Fibroblast of lung (primary cell): ENCODE measurements around the gene HOXC12. TPM values are rescaled to one million over a fixed set of nuclear protein-coding genes. Genes with fewer than 3 reads are reported as not detected.

Source experiments
- DNase-seq, 2 donors: peaks; one replicate each; pipeline versions ENCODE4 v3.0.0 to v3.0.0-alpha.2; 2010; ENCODE audit warnings: low read depth in 2 of 2
- H2AFZ ChIP-seq: 2 replicates; pipeline ENCODE4 v1.5.1; 2012; ENCODE audit warnings: low read length, control low read depth, inconsistent platforms
- H3K27ac ChIP-seq: 2 replicates; pipeline ENCODE4 v1.5.1; 2011; ENCODE audit warnings: low read length, control low read depth; ENCODE audit not compliant: insufficient read depth
- H3K27me3 ChIP-seq: 2 replicates; pipeline ENCODE4 v1.5.1; 2011; ENCODE audit warnings: mild to moderate bottlenecking, low read length; ENCODE audit not compliant: control insufficient read depth, insufficient read depth
- H3K36me3 ChIP-seq: 2 replicates; pipeline ENCODE4 v1.5.1; 2011; ENCODE audit warnings: low read length; ENCODE audit not compliant: control insufficient read depth, insufficient read depth
- H3K4me1 ChIP-seq: 2 replicates; pipeline ENCODE4 v1.5.1; 2011; ENCODE audit warnings: low read length; ENCODE audit not compliant: control insufficient read depth, insufficient read depth; ENCODE audit errors: extremely low read depth
- H3K4me2 ChIP-seq: 2 replicates; pipeline ENCODE4 v1.5.1; 2011; ENCODE audit warnings: low read length, control low read depth; ENCODE audit not compliant: insufficient read depth; ENCODE audit errors: extremely low read depth
- H3K4me3 ChIP-seq, 4 experiments: fragments of 200-600 bp in 1 of 4; sonication (generic) in 1 of 4; replicated peaks in 1 of 4; 2 replicates each; pipeline ENCODE4 v1.5.1; 2011 to 2016; ENCODE audit warnings: low read length in 4 of 4, low read depth in 3 of 4, mild to moderate bottlenecking in 3 of 4, control low read depth in 2 of 4, inconsistent platforms in 1 of 4, mixed read lengths in 1 of 4; ENCODE audit not compliant: insufficient read depth in 1 of 4; ENCODE audit errors: control extremely low read depth in 1 of 4
- H3K79me2 ChIP-seq: 2 replicates; pipeline ENCODE4 v1.5.1; 2012; ENCODE audit warnings: mild to moderate bottlenecking, low read length, inconsistent platforms; ENCODE audit not compliant: control insufficient read depth, insufficient read depth
- H3K9ac ChIP-seq: 2 replicates; pipeline ENCODE4 v1.5.1; 2011; ENCODE audit warnings: mild to moderate bottlenecking, low read length, control low read depth; ENCODE audit not compliant: insufficient read depth
- H3K9me3 ChIP-seq: 2 replicates; pipeline ENCODE4 v1.5.1; 2012; ENCODE audit warnings: low read depth, low read length; ENCODE audit not compliant: control insufficient read depth, insufficient read depth
- H4K20me1 ChIP-seq: 2 replicates; pipeline ENCODE4 v1.5.1; 2011; ENCODE audit warnings: low read length; ENCODE audit not compliant: control insufficient read depth, insufficient read depth; ENCODE audit errors: extremely low read depth
- CTCF ChIP-seq, 2 donors: IDR thresholded peaks in 1 of 2; conservative IDR thresholded peaks in 1 of 2; 1 replicate in 1 of 2; 2 replicates in 1 of 2; pipeline ENCODE4 v1.5.1; 2011 to 2012; ENCODE audit warnings: low read length in 2 of 2, control low read depth in 1 of 2, inconsistent platforms in 1 of 2, low read depth in 1 of 2, mild to moderate bottlenecking in 1 of 2
- EZH2 ChIP-seq: IDR thresholded peaks from 2 replicates; pipeline ENCODE4 v1.5.1; 2012; ENCODE audit warnings: low read length, control low read depth, mild to moderate bottlenecking; ENCODE audit errors: missing control alignments
- polyA plus RNA-seq, 2 donors: library from polyadenylated mRNA; depleted of rRNA in 1 of 2; stranded (reverse) in 1 of 2; unstranded in 1 of 2; fragments of >200 nt; gene quantifications; 2 replicates each; pipeline ENCODE4 v1.2.1, GENCODE V29; 2011 to 2012; ENCODE audit warnings: missing spikeins in 1 of 2
- total RNA-seq: library from RNA; depleted of rRNA; stranded (reverse); fragments of >200 nt; gene quantifications from 2 replicates; pipeline ENCODE4 v1.2.1, GENCODE V29; 2014

The HOXC12 gene
- total and polyA plus RNA-seq, 2 donors (not counting 1 experiment from before 2014, with no cell fraction given): not detected

GRCh38 chr12:54007538-54008259 lies 53.0 kb downstream of the HOXC12 start:
- Histone ChIP-seq H3K4me3 (no peak overlapping the region), H3K79me2 (no peaks in the 10 kb centered on the region), H3K4me2 (no peak overlapping the region), H2AFZ (no peak overlapping the region), H3K4me1 (no peaks in the 10 kb centered on the region), H3K27me3 (peaks cover 71% of the 10 kb centered on the region), H3K9me3 (no peaks in the 10 kb centered on the region), H3K9ac (no peak overlapping the region), H4K20me1 (no peaks in the 10 kb centered on the region), H3K36me3 (no peaks in the 10 kb centered on the region), H3K27ac (no peak overlapping the region)
- DNase-seq: no peak
- TF ChIP-seq CTCF (conservative IDR thresholded peaks at IDR 0.05 in 1 of 2, IDR thresholded peaks at IDR 0.05 in 1 of 2; ENCODE audit: low read depth in 1 of 2, low read length in 2 of 2) (no peak), EZH2 (no peak)

GRCh38 chr12:54008260-54008552 lies 53.5 kb downstream of the HOXC12 start:
- Histone ChIP-seq H3K27ac (no peak overlapping the region), H3K4me2 (no peak overlapping the region), H3K36me3 (no peaks in the 10 kb centered on the region), H3K9ac (no peak overlapping the region), H3K4me3 (no peak overlapping the region), H4K20me1 (no peaks in the 10 kb centered on the region), H3K79me2 (no peaks in the 10 kb centered on the region), H3K4me1 (no peaks in the 10 kb centered on the region), H3K9me3 (no peaks in the 10 kb centered on the region), H3K27me3 (peaks cover 72% of the 10 kb centered on the region), H2AFZ (no peak overlapping the region)
- no peak for TF ChIP-seq CTCF (conservative IDR thresholded peaks at IDR 0.05 in 1 of 2, IDR thresholded peaks at IDR 0.05 in 1 of 2; ENCODE audit: low read depth in 1 of 2, low read length in 2 of 2)
- TF ChIP-seq EZH2: peak; percentile 76
- DNase-seq: no peak

Other genes starting within 250 kb of the HOXC12 start
- gene CALCOCO1, start 227.5 kb upstream of the HOXC12 start, total RNA-seq: 116 and 118 TPM in 2 replicates
- gene CALCOCO1, start 227.5 kb upstream of the HOXC12 start, polyA plus RNA-seq: 74.6 and 125 TPM in 2 replicates
- not detected in 2 replicates for gene CISTR, start 202.9 kb upstream of the HOXC12 start, total RNA-seq
- not detected in 2 replicates for gene CISTR, start 202.9 kb upstream of the HOXC12 start, polyA plus RNA-seq
- gene HOXC13, start 16.1 kb upstream of the HOXC12 start, total RNA-seq: not detected in 2 replicates
- gene HOXC13, start 16.1 kb upstream of the HOXC12 start, polyA plus RNA-seq: not detected in 2 replicates
- gene HOXC11, start 18.2 kb downstream of the HOXC12 start, total RNA-seq: not detected in 2 replicates
- gene HOXC11, start 18.2 kb downstream of the HOXC12 start, polyA plus RNA-seq: not detected in 2 replicates
- gene HOTAIR, start 20.1 kb downstream of the HOXC12 start, total RNA-seq: not detected in 2 replicates
- gene HOTAIR, start 20.1 kb downstream of the HOXC12 start, polyA plus RNA-seq: not detected in 2 replicates
- gene HOXC10, start 30.2 kb downstream of the HOXC12 start, total RNA-seq: not detected in 2 replicates
- gene HOXC10, start 30.2 kb downstream of the HOXC12 start, polyA plus RNA-seq: 0.06 TPM in 1 of 2 replicates, not detected in the other
- gene HOXC9, start 45.3 kb downstream of the HOXC12 start, total RNA-seq: 0.26 TPM in 1 of 2 replicates, not detected in the other
- 0.21 and 0.24 TPM in 2 replicates for gene HOXC9, start 45.3 kb downstream of the HOXC12 start, polyA plus RNA-seq
- gene HOXC8, start 54.1 kb downstream of the HOXC12 start, total RNA-seq: under 0.01 TPM in 1 of 2 replicates, not detected in the other
- 0.49 and 2.1 TPM in 2 replicates for gene HOXC8, start 54.1 kb downstream of the HOXC12 start, polyA plus RNA-seq
- 0.17 and 0.51 TPM in 2 replicates for gene HOXC6, start 73.5 kb downstream of the HOXC12 start, total RNA-seq
- gene HOXC6, start 73.5 kb downstream of the HOXC12 start, polyA plus RNA-seq: 0.52 and 1.9 TPM in 2 replicates
- gene HOXC5, start 78.1 kb downstream of the HOXC12 start, total RNA-seq: under 0.01 TPM in 1 of 2 replicates, not detected in the other
- gene HOXC5, start 78.1 kb downstream of the HOXC12 start, polyA plus RNA-seq: 0.07 and 0.40 TPM in 2 replicates
- 0.17 and 0.26 TPM in 2 replicates for gene HOXC4, start 98.9 kb downstream of the HOXC12 start, total RNA-seq
- 0.17 and 0.98 TPM in 2 replicates for gene HOXC4, start 98.9 kb downstream of the HOXC12 start, polyA plus RNA-seq
- 24.1 and 34.7 TPM in 2 replicates for gene SMUG1, start 234.1 kb downstream of the HOXC12 start, total RNA-seq
- gene SMUG1, start 234.1 kb downstream of the HOXC12 start, polyA plus RNA-seq: 22.5 and 23.7 TPM in 2 replicates